ENCODE results near the gene GDPD4.
A peak's percentile ranks its signal among the peaks of the same experiment; 100 is the strongest.

GDPD4 gene

GRCh38 chr11:77215106-77215505, 86.4 kb downstream of the GDPD4 start:
- TF ChIP-seq JUND (IDR thresholded peaks at IDR 0.05; ENCODE audit: low read depth) = no peak
- in situ Hi-C loops (cut with HindIII; ENCODE audit: low pct_unique_long_range_greater_than_20kb, low sequenced_read_pairs) = no loop called here
- no peak for DNase-seq (ENCODE audit: low read depth in 1 of 2, low spot score in 1 of 2)

DNA sequence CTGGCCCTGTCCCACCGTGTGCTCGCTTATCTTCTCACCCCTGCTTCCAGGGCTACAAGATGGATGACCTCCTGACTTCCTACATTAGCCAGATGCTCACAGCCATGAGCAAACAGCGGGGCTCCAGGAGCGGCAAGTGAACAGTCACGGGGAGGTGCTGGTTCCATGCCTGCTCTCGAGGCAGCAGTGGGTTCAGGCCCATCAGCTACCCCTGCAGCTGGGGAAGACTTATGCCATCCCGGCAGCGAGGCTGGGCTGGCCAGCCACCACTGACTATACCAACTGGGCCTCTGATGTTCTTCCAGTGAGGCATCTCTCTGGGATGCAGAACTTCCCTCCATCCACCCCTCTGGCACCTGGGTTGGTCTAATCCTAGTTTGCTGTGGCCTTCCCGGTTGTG, 86.9 kb downstream of the GDPD4 start:
- DNase-seq (ENCODE audit: low read depth in 1 of 2, low spot score in 1 of 2) = no peak
- no peak for TF ChIP-seq JUND (IDR thresholded peaks at IDR 0.05; ENCODE audit: low read depth)
- in situ Hi-C loops (cut with HindIII; ENCODE audit: low pct_unique_long_range_greater_than_20kb, low sequenced_read_pairs) = no loop called here

GRCh38 chr11:77213589-77214428, 87.7 kb downstream of the GDPD4 start:
- TF ChIP-seq JUND (IDR thresholded peaks at IDR 0.05; ENCODE audit: low read depth) = no peak
- no peak for DNase-seq (ENCODE audit: low read depth in 1 of 2, low spot score in 1 of 2)
- in situ Hi-C loops (cut with HindIII; ENCODE audit: low pct_unique_long_range_greater_than_20kb, low sequenced_read_pairs) = no loop called here

- TF ChIP-seq JUND (IDR thresholded peaks at IDR 0.05; ENCODE audit: low read depth) = no peak
- no peak for DNase-seq (ENCODE audit: low read depth in 1 of 2, low spot score in 1 of 2)
- in situ Hi-C loops (cut with HindIII; ENCODE audit: low pct_unique_long_range_greater_than_20kb, low sequenced_read_pairs) = no loop called here
Measured at GRCh38 chr11:77213029-77213579, 88.4 kb downstream of the GDPD4 start.

DNA sequence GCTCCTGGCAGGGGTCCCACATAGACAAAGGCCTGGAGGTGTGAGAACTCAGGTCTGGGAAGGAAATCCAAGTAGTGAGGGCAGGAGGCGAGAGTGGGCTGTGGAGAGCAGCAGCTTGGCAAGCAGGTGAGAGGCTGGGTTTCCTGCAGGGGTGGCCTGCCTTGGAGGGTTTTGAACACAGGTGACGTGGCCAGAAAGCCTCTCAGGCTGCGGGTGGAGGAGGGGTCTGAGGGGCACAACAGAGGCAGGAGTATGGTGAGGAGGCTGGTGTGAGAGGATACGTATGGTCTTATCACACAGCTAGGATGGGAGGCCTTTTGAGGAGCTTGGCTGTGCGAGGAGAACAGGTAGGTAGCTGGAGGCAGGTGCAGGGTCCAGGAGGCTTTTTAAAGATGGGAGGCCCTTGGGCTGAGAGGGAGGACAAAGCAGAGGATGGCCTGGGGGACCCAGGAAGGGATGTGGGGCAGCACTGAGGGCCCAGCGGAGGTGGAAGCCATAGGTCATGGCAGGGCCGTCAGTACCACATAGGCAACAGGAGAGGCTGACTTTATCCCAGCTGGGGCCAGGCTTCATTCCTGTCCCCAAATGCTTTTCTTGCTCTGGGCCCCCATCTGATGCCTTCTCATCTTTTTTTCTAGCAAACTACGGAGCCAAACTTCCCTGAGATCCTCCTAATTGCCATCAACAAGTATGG, 89.0 kb downstream of the GDPD4 start:
- DNase-seq (ENCODE audit: low read depth in 1 of 2, low spot score in 1 of 2) = no peak
- in situ Hi-C loops (cut with HindIII; ENCODE audit: low pct_unique_long_range_greater_than_20kb, low sequenced_read_pairs) = no loop called here

GRCh38 chr11:77211594-77212251, 89.8 kb downstream of the GDPD4 start:
- DNase-seq (ENCODE audit: low read depth in 1 of 2, low spot score in 1 of 2) = no peak
- in situ Hi-C loops (cut with HindIII; ENCODE audit: low pct_unique_long_range_greater_than_20kb, low sequenced_read_pairs) = no loop called here
- TF ChIP-seq JUND (IDR thresholded peaks at IDR 0.05; ENCODE audit: low read depth) = no peak

More for the DNA sequence above, 89.0 kb downstream of the GDPD4 start:
- no peak for TF ChIP-seq JUND (IDR thresholded peaks at IDR 0.05; ENCODE audit: low read depth)

DNA sequence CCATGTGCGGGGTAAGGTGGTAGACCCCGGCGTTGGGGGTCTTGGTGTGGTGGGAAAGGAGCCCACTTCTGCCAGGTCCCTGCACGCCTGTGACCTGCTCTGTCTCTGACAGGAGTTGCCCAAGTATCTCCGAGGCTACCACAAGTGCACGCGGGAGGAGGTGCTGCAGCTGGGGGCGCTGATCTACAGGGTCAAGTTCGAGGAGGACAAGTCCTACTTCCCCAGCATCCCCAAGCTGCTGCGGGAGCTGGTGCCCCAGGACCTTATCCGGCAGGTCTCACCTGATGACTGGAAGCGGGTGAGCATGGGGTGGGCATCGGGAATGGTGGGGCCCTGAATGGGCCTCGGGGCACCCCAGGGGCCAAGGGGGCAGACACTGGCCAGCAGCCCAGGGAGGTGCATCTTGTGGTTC, 90.4 kb downstream of the GDPD4 start:
- in situ Hi-C loops (cut with HindIII; ENCODE audit: low pct_unique_long_range_greater_than_20kb, low sequenced_read_pairs) = no loop called here
- no peak for TF ChIP-seq JUND (IDR thresholded peaks at IDR 0.05; ENCODE audit: low read depth)
- DNase-seq (ENCODE audit: low read depth in 1 of 2, low spot score in 1 of 2) = no peak

GRCh38 chr11:77209663-77210062, 91.8 kb downstream of the GDPD4 start:
- no peak for DNase-seq (ENCODE audit: low read depth in 1 of 2, low spot score in 1 of 2)
- in situ Hi-C loops (cut with HindIII; ENCODE audit: low pct_unique_long_range_greater_than_20kb, low sequenced_read_pairs) = no loop called here
- no peak for TF ChIP-seq JUND (IDR thresholded peaks at IDR 0.05; ENCODE audit: low read depth)

GRCh38 chr11:77208535-77208934, 93.0 kb downstream of the GDPD4 start:
- no peak for DNase-seq (ENCODE audit: low read depth in 1 of 2, low spot score in 1 of 2)
- TF ChIP-seq JUND (IDR thresholded peaks at IDR 0.05; ENCODE audit: low read depth) = no peak
- in situ Hi-C loops (cut with HindIII; ENCODE audit: low pct_unique_long_range_greater_than_20kb, low sequenced_read_pairs) = no loop called here

- in situ Hi-C loops (cut with HindIII; ENCODE audit: low pct_unique_long_range_greater_than_20kb, low sequenced_read_pairs) = no loop called here
- no peak for TF ChIP-seq JUND (IDR thresholded peaks at IDR 0.05; ENCODE audit: low read depth)
- DNase-seq (ENCODE audit: low read depth in 1 of 2, low spot score in 1 of 2) = no peak
Measured at GRCh38 chr11:77207618-77208313, 93.7 kb downstream of the GDPD4 start.

GRCh38 chr11:77207019-77207485, 94.4 kb downstream of the GDPD4 start:
- in situ Hi-C loops (cut with HindIII; ENCODE audit: low pct_unique_long_range_greater_than_20kb, low sequenced_read_pairs) = no loop called here
- DNase-seq (ENCODE audit: low read depth in 1 of 2, low spot score in 1 of 2) = peak in 1 of 2 experiments; percentile 18
- no peak for TF ChIP-seq JUND (IDR thresholded peaks at IDR 0.05; ENCODE audit: low read depth)
